ENCODE data around the gene SPG21. TPM values are rescaled to one million over a fixed set of nuclear protein-coding genes. Genes with fewer than 3 reads are reported as not detected.

Gene SPG21
- total and polyA plus RNA-seq, 2 of the 8 experiments (the other 6 are each of a cell fraction or from before 2014, with no cell fraction given), result 67.3 to 72.7 TPM

DNA sequence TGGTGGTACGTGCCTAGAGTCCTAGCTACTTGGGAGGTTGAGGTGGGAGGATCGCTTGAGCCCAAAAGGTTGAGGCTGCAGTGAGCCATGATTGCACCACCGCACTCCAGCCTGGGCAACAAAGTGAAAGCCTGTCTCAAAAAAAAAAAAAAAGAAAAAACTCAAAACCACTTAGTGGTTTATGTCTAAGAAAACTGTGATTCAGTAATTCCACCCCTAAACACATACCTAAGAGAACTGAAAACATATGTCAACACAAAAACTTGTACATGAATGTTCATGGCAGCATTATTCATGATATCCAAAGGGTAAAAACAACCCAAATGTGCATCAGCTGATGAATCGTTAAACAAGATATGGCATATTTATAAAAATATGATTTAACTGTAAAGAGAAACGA lies 14.3 kb downstream of the SPG21 start (continued):
- TF ChIP-seq POLR2A (IDR thresholded peaks at IDR 0.05; ENCODE audit: control extremely low read depth in 1 of 2, low read depth in 2 of 2, low read length in 2 of 2), result no peak
- TF ChIP-seq SP1 (IDR thresholded peaks at IDR 0.05; ENCODE audit: low read depth, low read length), result no peak
- no peak for TF ChIP-seq SIRT6 (IDR thresholded peaks at IDR 0.05; ENCODE audit: low read length)
- TF ChIP-seq TCF12 (IDR thresholded peaks at IDR 0.05; ENCODE audit: low read depth, low read length), result no peak
- TF ChIP-seq CHD1 (IDR thresholded peaks at IDR 0.05; ENCODE audit: low read depth, low read length), result no peak
- no peak for TF ChIP-seq BRCA1 (IDR thresholded peaks at IDR 0.05; ENCODE audit: low read depth, low read length)
- no peak for TF ChIP-seq BACH1 (IDR thresholded peaks at IDR 0.05; ENCODE audit: low read length)
- no peak for TF ChIP-seq RNF2 (IDR thresholded peaks at IDR 0.05; ENCODE audit: borderline replicate concordance, low read depth, low read length, missing control alignments, poor library complexity, severe bottlenecking)

All from H1 (cell line).